K562 (cell line): ENCODE data around the gene NPC1L1. TPM values are rescaled to one million over a fixed set of nuclear protein-coding genes. Genes with fewer than 3 reads are reported as not detected.

Source experiments
- ATAC-seq: fragments of 200-7000 bp; cut with Tn5 transposase; 3 replicates; pipeline ENCODE4 v1.9.1; 2020; ENCODE audit warnings: moderate library complexity
- BruUV-seq: library from RNA; stranded (reverse); fragments of 400-500 nt; replicated peaks from 2 replicates; lab custom pipeline; 2021; lab: Mats Ljungman, UMichigan
- CTCF ChIA-PET: fragments of 300-600 bp; formaldehyde crosslinking; extraction: SDS; loops from one replicate; lab custom pipeline; 2021; ENCODE audit warnings: low intra/inter-chr PET ratio; lab: Yijun Ruan, JAX
- POLR2A ChIA-PET: fragments of 300-600, 350-650 bp; sonication (Branson Sonifier 250); formaldehyde crosslinking; extraction: SDS; loops from one replicate; lab custom pipeline; 2021; ENCODE audit warnings: antibody characterized with exemption, inconsistent platforms; lab: Yijun Ruan, JAX
- DNase-seq, 4 experiments: peaks; one replicate each; pipeline versions ENCODE4 v3.0.0 to v3.0.0-alpha.2; 2011 to 2018; ENCODE audit warnings: low spot score in 3 of 4, mixed read lengths in 3 of 4; ENCODE audit errors: extremely low read depth in 1 of 4
- FAIRE-seq: peaks from 2 replicates; lab custom pipeline; 2011; peaks lifted over from hg19 to GRCh38; lab: Jason Lieb, UNC
- H2AFZ ChIP-seq: 2 replicates; pipeline ENCODE4 v1.6.0; 2011; ENCODE audit warnings: low read depth, low read length, control low read depth, inconsistent platforms
- H3K27ac ChIP-seq: fragments of 200-600 bp; 3 replicates; pipeline ENCODE4 v1.8.0; 2011; ENCODE audit warnings: low read depth, mild to moderate bottlenecking, control low read depth, inconsistent platforms, low read length, moderate library complexity, mixed read lengths; ENCODE audit errors: extremely low read depth
- H3K27me3 ChIP-seq, 2 experiments: fragments of 300-600 bp in 1 of 2; 2 replicates in 1 of 2; 3 replicates in 1 of 2; pipeline versions ENCODE4 v1.6.0 to v1.8.0; 2011; ENCODE audit warnings: inconsistent platforms in 2 of 2, low read length in 2 of 2, mild to moderate bottlenecking in 1 of 2, mixed read lengths in 1 of 2, moderate library complexity in 1 of 2; ENCODE audit not compliant: control insufficient read depth in 2 of 2, insufficient read depth in 2 of 2
- H3K36me3 ChIP-seq: fragments of 300-600 bp; 3 replicates; pipeline ENCODE4 v1.8.0; 2011; ENCODE audit warnings: mild to moderate bottlenecking, low read length, inconsistent platforms; ENCODE audit not compliant: control insufficient read depth, insufficient read depth
- H3K4me1 ChIP-seq, 2 experiments: fragments of 200-600 bp in 1 of 2; replicated peaks in 1 of 2; 2 replicates in 1 of 2; 3 replicates in 1 of 2; pipeline versions ENCODE4 v1.5.1 to v1.8.0; 2011; ENCODE audit warnings: inconsistent platforms in 2 of 2, low read length in 2 of 2, mild to moderate bottlenecking in 1 of 2, mixed read lengths in 1 of 2, moderate library complexity in 1 of 2; ENCODE audit not compliant: control insufficient read depth in 2 of 2, insufficient read depth in 2 of 2
- H3K4me2 ChIP-seq: 2 replicates; pipeline ENCODE4 v1.6.1; 2011; ENCODE audit warnings: low read length, control low read depth, inconsistent platforms, mixed read lengths; ENCODE audit not compliant: insufficient read depth
- H3K4me3 ChIP-seq: fragments of 200-600 bp; sonication (generic), shearing (Covaris generic); 2 replicates; pipeline ENCODE4 v1.5.1; 2016; ENCODE audit warnings: control low read depth, inconsistent platforms
- H3K79me2 ChIP-seq: fragments of 200-600 bp; 3 replicates; pipeline ENCODE4 v1.8.0; 2011; ENCODE audit warnings: low read length, inconsistent platforms; ENCODE audit not compliant: control insufficient read depth, insufficient read depth
- H3K9ac ChIP-seq, 2 experiments: 2 replicates each; pipeline versions ENCODE4 v1.6.0 to v1.6.1; 2011; ENCODE audit warnings: low read depth in 2 of 2, low read length in 2 of 2, control low read depth in 1 of 2, inconsistent platforms in 1 of 2, mild to moderate bottlenecking in 1 of 2, mixed read lengths in 1 of 2; ENCODE audit not compliant: insufficient read depth in 1 of 2
- H3K9me1 ChIP-seq: one replicate; pipeline ENCODE4 v1.6.0; 2011; ENCODE audit warnings: inconsistent platforms, mild to moderate bottlenecking, low read length, moderate library complexity; ENCODE audit not compliant: control insufficient read depth, insufficient read depth
- H3K9me3 ChIP-seq: replicated peaks from 2 replicates; pipeline ENCODE4 v1.5.1; 2011; ENCODE audit warnings: low read depth, low read length, inconsistent platforms; ENCODE audit not compliant: control insufficient read depth, insufficient read depth
- H4K20me1 ChIP-seq: replicated peaks from 2 replicates; pipeline ENCODE4 v1.6.1; 2011; ENCODE audit warnings: low read length, inconsistent platforms, mixed read lengths; ENCODE audit not compliant: control insufficient read depth, insufficient read depth
- CBX2 ChIP-seq: fragments of 200-600 bp; sonication (generic); IDR thresholded peaks from one replicate; pipeline ENCODE4 v1.6.1; 2012; ENCODE audit warnings: mild to moderate bottlenecking, low read length, inconsistent platforms; ENCODE audit not compliant: insufficient read depth, poor library complexity, severe bottlenecking
- DPF2 ChIP-seq: fragments of 450-650 bp; IDR thresholded peaks from 2 replicates; pipeline ENCODE4 v1.6.1; 2016
- HNRNPK ChIP-seq: fragments of 200-400 bp; formaldehyde crosslinking; IDR thresholded peaks from one replicate; pipeline ENCODE4 v1.6.1; 2018; ENCODE audit warnings: mild to moderate bottlenecking, low read depth, low read length; ENCODE audit not compliant: poor library complexity, severe bottlenecking
- NFATC3 ChIP-seq: fragments of 450-650 bp; IDR thresholded peaks from 2 replicates; pipeline ENCODE4 v1.6.1; 2017; ENCODE audit warnings: mild to moderate bottlenecking
- PCBP1 ChIP-seq: fragments of 200-400 bp; formaldehyde crosslinking; IDR thresholded peaks from 2 replicates; pipeline ENCODE4 v1.6.1; 2018; ENCODE audit warnings: mild to moderate bottlenecking, low read depth, low read length; ENCODE audit not compliant: poor library complexity, severe bottlenecking
- PCBP2 ChIP-seq: fragments of 200-400 bp; formaldehyde crosslinking; IDR thresholded peaks from 2 replicates; pipeline ENCODE4 v1.6.1; 2018; ENCODE audit warnings: low read length, low read depth, mild to moderate bottlenecking, moderate library complexity; ENCODE audit not compliant: poor library complexity, severe bottlenecking
- ZNF512 ChIP-seq: IDR thresholded peaks from 2 replicates; pipeline ENCODE4 v1.6.1; 2016; ENCODE audit warnings: missing genetic modification characterization, missing compliant biosample characterization
- WGBS: fragments of 100-300 bp; shearing (Covaris generic); methylation state at CpG from one replicate; pipeline ENCODE4 v1.1.6; 2016; ENCODE audit warnings: low coverage, mixed read lengths; ENCODE audit not compliant: insufficient coverage; ENCODE audit errors: missing lambda C conversion rate; 5-methylcytosine and 5-hydroxymethylcytosine counted together
- in situ Hi-C: fragments of 300-500 bp; cut with MboI; formaldehyde crosslinking; loops from 4 replicates; pipeline ENCODE4 v1.15.0; 2018; ENCODE audit warnings: inconsistent platforms, mixed read lengths
- intact Hi-C: fragments of 100-400 bp; cut with micrococcal nuclease; formaldehyde crosslinking; loops from 2 replicates; pipeline ENCODE4 v1.14.2; 2022
- polyA plus RNA-seq, 8 experiments: library from polyadenylated mRNA; depleted of rRNA in 4 of 8; stranded (reverse) in 5 of 8; unstranded in 3 of 8; fragments of >200 nt; fragmentation: Nextera tagmentation in 2 of 8; fragmentation: Illumina TruSeq in 1 of 8; extraction: Ambion mirVana in 2 of 8; extraction: Trizol in 1 of 8; gene quantifications; 2 replicates each; pipeline versions ENCODE4 v1.2.1 to v1.2.3, GENCODE V29; 2011 to 2014; ENCODE audit warnings: inconsistent platforms in 1 of 8, missing spikeins in 1 of 8
- total RNA-seq, 7 experiments: library from RNA; depleted of rRNA in 6 of 7; stranded (reverse); fragments of >200 nt in 6 of 7; fragmentation: Illumina TruSeq in 2 of 7; extraction: Trizol in 2 of 7; gene quantifications; 2 replicates each; pipeline versions ENCODE4 v1.2.1 to v1.2.3, GENCODE V29; 2011 to 2021; ENCODE audit warnings: low replicate concordance in 1 of 7

The NPC1L1 gene
- total and polyA plus RNA-seq, 9 of the 15 experiments (the other 6 are each of a cell fraction or from before 2014, with no cell fraction given) = 0.01 to 0.18 (median 0.07) TPM; not detected in 4

GRCh38 chr7:44559485-44559884, 18.4 kb upstream of the NPC1L1 start:
- BruUV-seq = no TSS peak
- Histone ChIP-seq H4K20me1 (peaks cover 4% of the 10 kb centered on the region; the same call in 1 of the 2 replicates), H2AFZ (no peak overlapping the region), H3K9me3 (no peaks in the 10 kb centered on the region), H3K36me3 (peaks cover 16% of the 10 kb centered on the region), H3K4me3 (no peak overlapping the region), H3K4me2 (no peak overlapping the region), H3K9ac (no peak overlapping the region), H3K27ac (no peak overlapping the region), H3K27me3 (no peaks in the 10 kb centered on the region), H3K79me2 (peaks cover 3% of the 10 kb centered on the region), H3K9me1 (peaks cover 1% of the 10 kb centered on the region), H3K4me1 (peaks cover 16 to 18% of the 10 kb centered on the region in 2 experiments; a peak in 3 of 5 replicates)
- no peak for TF ChIP-seq DPF2
- intact Hi-C loops = no loop called here
- no peak for FAIRE-seq
- CTCF ChIA-PET = no interaction called here
- no peak for ATAC-seq
- POLR2A ChIA-PET = interaction anchor here (0.6 to 0.9 kb wide), 4 partner anchors 9 to 368 kb away, joined by 3 read pairs; no protein-coding TSS in a partner anchor
- in situ Hi-C loops = no loop called here
- DNase-seq = peak in 1 of 4 experiments; percentile 2
- WGBS = 69% methylated on average over 4 of the region's 4 CpGs

GRCh38 chr7:44557485-44557884, 16.4 kb upstream of the NPC1L1 start:
- H3K4me2 ChIP-seq = no peak overlapping the region
- intact Hi-C loops = no loop called here

More at GRCh38 chr7:44557485-44557884, 16.4 kb upstream of the NPC1L1 start:
- TF ChIP-seq ZNF512 (tag) = peak; percentile 85
- TF ChIP-seq PCBP2 = peak; percentile 61
- no peak for TF ChIP-seq NFATC3
- TF ChIP-seq PCBP1 = peak; percentile 60
- no peak for TF ChIP-seq CBX2
- peak; percentile 69 for TF ChIP-seq HNRNPK
- CTCF ChIA-PET = no interaction called here
- POLR2A ChIA-PET = no interaction called here
- Histone ChIP-seq H2AFZ (no peak overlapping the region), H3K9me1 (no peaks in the 10 kb centered on the region), H3K9ac (no peak overlapping the region), H3K27me3 (no peaks in the 10 kb centered on the region), H3K9me3 (no peaks in the 10 kb centered on the region), H4K20me1 (no peaks in the 10 kb centered on the region; the same call in 1 of the 2 replicates), H3K36me3 (no peaks in the 10 kb centered on the region), H3K4me3 (no peak overlapping the region), H3K4me1 (peaks cover 11 to 16% of the 10 kb centered on the region in 2 experiments; a peak in 3 of 5 replicates), H3K27ac (no peak overlapping the region), H3K79me2 (no peaks in the 10 kb centered on the region)
- BruUV-seq = no TSS peak
- WGBS = 42% methylated on average over 2 of the region's 2 CpGs
- in situ Hi-C loops = no loop called here
- FAIRE-seq (no peak), DNase-seq (no peak), ATAC-seq (no peak)
